Naive thymus-derived CD4-positive, alpha-beta T cell (primary cell): ENCODE data around the gene CAPN5. TPM values are rescaled to one million over a fixed set of nuclear protein-coding genes. Genes with fewer than 3 reads are reported as not detected.

ENCODE experiments used
- ATAC-seq: fragments of 150-1000 bp; cut with Tn5 transposase; 2 replicates; pipeline ENCODE4 v1.10.0; 2021; ENCODE audit warnings: mild to moderate bottlenecking, moderate library complexity
- CTCF ChIA-PET: fragments of 350-600 bp; sonication (Branson Sonifier 250); formaldehyde crosslinking; loops from one replicate; lab custom pipeline; 2021; ENCODE audit warnings: antibody characterized with exemption; lab: Charles Lee
- POLR2A ChIA-PET: fragments of 350-600 bp; sonication (Branson Sonifier 250); formaldehyde crosslinking; loops from one replicate; lab custom pipeline; 2021; ENCODE audit warnings: antibody characterized with exemption, inconsistent platforms; lab: Charles Lee
- DNase-seq, 9 donors: peaks; one replicate each; pipeline versions ENCODE4 v3.0.0 to v3.0.0-alpha.2; 2020 to 2022; ENCODE audit warnings: mixed read lengths in 1 of 9
- H3K27ac ChIP-seq: one replicate; pipeline ENCODE4 v1.7.0; 2013; ENCODE audit warnings: mild to moderate bottlenecking, low read depth, low read length, moderate library complexity
- H3K27me3 ChIP-seq, 2 donors: one replicate each; pipeline ENCODE4 v1.7.0; 2013; ENCODE audit warnings: low read length in 2 of 2, mild to moderate bottlenecking in 2 of 2, moderate library complexity in 2 of 2; ENCODE audit not compliant: control insufficient read depth in 2 of 2, insufficient read depth in 2 of 2
- H3K36me3 ChIP-seq, 3 experiments: 1 replicate in 2 of 3; 2 replicates in 1 of 3; pipeline ENCODE4 v1.7.0; 2013; ENCODE audit warnings: low read length in 3 of 3, mild to moderate bottlenecking in 3 of 3, moderate library complexity in 1 of 3; ENCODE audit not compliant: insufficient read depth in 3 of 3, control insufficient read depth in 2 of 3
- H3K4me1 ChIP-seq, 2 donors: one replicate each; pipeline ENCODE4 v1.7.0; 2013; ENCODE audit warnings: low read length in 2 of 2, mild to moderate bottlenecking in 2 of 2, moderate library complexity in 1 of 2; ENCODE audit not compliant: control insufficient read depth in 2 of 2, insufficient read depth in 2 of 2
- H3K4me3 ChIP-seq: 2 replicates; pipeline ENCODE4 v1.7.0; 2013; ENCODE audit warnings: mild to moderate bottlenecking, low read length
- H3K9me3 ChIP-seq, 3 experiments: 1 replicate in 2 of 3; 2 replicates in 1 of 3; pipeline ENCODE4 v1.7.0; 2013; ENCODE audit warnings: low read length in 3 of 3; ENCODE audit not compliant: control insufficient read depth in 2 of 3
- H3K27ac Mint-ChIP-seq, 9 donors: one replicate each; pipeline ENCODE4 v1.8.0; 2020 to 2022; ENCODE audit warnings: mixed read lengths in 9 of 9, mild to moderate bottlenecking in 8 of 9, moderate library complexity in 5 of 9, inconsistent platforms in 2 of 9
- H3K27me3 Mint-ChIP-seq, 5 donors: one replicate each; pipeline ENCODE4 v1.8.0; 2021 to 2022; ENCODE audit warnings: mixed read lengths in 5 of 5, mild to moderate bottlenecking in 1 of 5
- H3K36me3 Mint-ChIP-seq, 5 donors: one replicate each; pipeline ENCODE4 v1.8.0; 2020 to 2022; ENCODE audit warnings: mixed read lengths in 5 of 5, mild to moderate bottlenecking in 3 of 5, inconsistent platforms in 1 of 5
- H3K4me1 Mint-ChIP-seq, 7 donors: one replicate each; pipeline ENCODE4 v1.8.0; 2020 to 2022; ENCODE audit warnings: mixed read lengths in 7 of 7, mild to moderate bottlenecking in 3 of 7, inconsistent platforms in 1 of 7
- H3K4me3 Mint-ChIP-seq, 10 donors: one replicate each; pipeline ENCODE4 v1.8.0; 2020 to 2022; ENCODE audit warnings: mild to moderate bottlenecking in 10 of 10, mixed read lengths in 10 of 10, moderate library complexity in 6 of 10, inconsistent platforms in 2 of 10
- H3K9me3 Mint-ChIP-seq, 11 donors: one replicate each; pipeline ENCODE4 v1.8.0; 2020 to 2022; ENCODE audit warnings: mixed read lengths in 11 of 11, mild to moderate bottlenecking in 4 of 11, inconsistent platforms in 1 of 11, moderate library complexity in 1 of 11
- intact Hi-C, 2 donors: fragments of 100-400 bp; cut with micrococcal nuclease; formaldehyde crosslinking; loops; one replicate each; pipeline ENCODE4 v1.15.1; 2023
- polyA plus RNA-seq, 2 donors: library from polyadenylated mRNA; unstranded; fragments of 300-500 nt; fragmentation: Illumina TruSeq; gene quantifications; one replicate each; pipeline ENCODE4 v1.2.3, GENCODE V29; 2021
- total RNA-seq, 6 experiments: library from RNA in 5 of 6; stranded (reverse) in 5 of 6; gene quantifications; 1 replicate in 5 of 6; 2 replicates in 1 of 6; pipeline ENCODE4 v1.2.3 and lab custom pipeline; 2021 to 2026

The CAPN5 gene
- total and polyA plus RNA-seq, 7 experiments from 2014 or later: 0.94 to 5.8 (median 5.6) TPM

DNA sequence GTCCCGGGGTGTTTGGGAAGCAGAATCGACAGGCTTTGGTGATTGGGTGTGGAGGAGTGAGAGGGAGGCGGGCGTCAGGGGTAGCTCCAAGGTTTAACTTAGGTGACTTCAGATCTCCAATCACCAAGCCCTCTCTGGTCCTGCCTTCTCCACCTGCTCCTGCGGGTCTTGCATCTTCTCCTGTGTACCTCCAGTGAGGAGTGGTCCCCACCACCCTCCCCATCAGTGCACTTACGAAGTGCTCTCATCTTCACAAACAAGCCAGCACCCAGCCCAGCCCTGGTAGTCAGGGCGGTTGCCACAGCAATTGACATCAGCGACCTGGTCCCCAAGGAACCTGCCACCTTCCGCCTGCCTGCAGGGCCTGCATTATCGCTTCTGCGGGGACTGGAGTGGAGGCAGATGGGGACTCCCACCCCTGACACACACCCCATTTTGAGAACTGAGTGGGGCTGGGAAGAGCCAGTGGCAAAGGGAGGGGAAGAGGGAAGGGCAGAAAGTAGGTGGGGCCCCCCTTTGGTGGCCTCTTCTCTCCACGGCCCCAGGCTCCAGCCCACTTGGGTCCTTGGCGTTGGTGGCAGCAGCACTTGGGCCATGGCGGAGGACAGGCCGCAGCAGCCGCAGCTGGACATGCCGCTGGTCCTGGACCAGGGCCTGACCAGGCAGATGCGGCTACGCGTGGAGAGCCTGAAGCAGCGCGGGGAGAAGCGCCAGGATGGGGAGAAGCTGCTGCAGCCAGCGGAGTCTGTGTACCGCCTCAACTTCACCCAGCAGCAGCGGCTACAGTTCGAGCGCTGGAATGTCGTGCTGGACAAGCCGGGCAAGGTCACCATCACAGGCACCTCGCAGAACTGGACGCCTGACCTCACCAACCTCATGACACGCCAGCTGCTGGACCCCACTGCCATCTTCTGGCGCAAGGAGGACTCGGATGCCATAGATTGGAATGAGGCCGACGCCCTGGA lies 35.8 kb downstream of the CAPN5 start, which contains the start of gene OMP:
Gene OMP, plus strand, starts transcription at position 595 of the 965 bp plus-strand sequence. Its CDS starts 0 bp downstream, at position 595.
- H3K27ac ChIP-seq: no peak within 1 kb of the TSS
- DNase-seq: no peak
- intact Hi-C loops: no loop called here
- Mint-ChIP-seq H3K27me3 (no peaks in the 10 kb centered on the region), H3K9me3 (peaks cover 0 to 4% (median 0%) of the 10 kb centered on the region in 11 donors), H3K4me3 (no peak within 1 kb of the TSS), H3K4me1 (peaks cover 0 to 5% (median 0%) of the 10 kb centered on the region in 7 donors), H3K27ac (no peak within 1 kb of the TSS), H3K36me3 (peaks cover 0 to 23% (median 3%) of the 10 kb centered on the region in 5 donors)
- H3K4me1 ChIP-seq: no peaks in the 10 kb centered on the region
- H3K27me3 ChIP-seq: no peaks in the 10 kb centered on the region
- H3K36me3 ChIP-seq: no peaks in the 10 kb centered on the region
- H3K9me3 ChIP-seq: no peaks in the 10 kb centered on the region
- ATAC-seq: no peak
- ChIA-PET CTCF (no interaction called here), POLR2A (no interaction called here)
- no peak within 1 kb of the TSS for H3K4me3 ChIP-seq

GRCh38 chr11:77103319-77103718 lies 36.5 kb downstream of the CAPN5 start:
- no peak for ATAC-seq
- Mint-ChIP-seq H3K27me3 (no peaks in the 10 kb centered on the region), H3K36me3 (peaks cover 0 to 23% (median 3%) of the 10 kb centered on the region in 5 donors), H3K27ac (no peak overlapping the region), H3K4me3 (no peak overlapping the region), H3K9me3 (peaks cover 0 to 4% (median 0%) of the 10 kb centered on the region in 11 donors), H3K4me1 (peaks cover 0 to 5% (median 0%) of the 10 kb centered on the region in 7 donors)
- CTCF ChIA-PET: no interaction called here
- Histone ChIP-seq H3K27ac (no peak overlapping the region), H3K36me3 (no peaks in the 10 kb centered on the region), H3K4me3 (no peak overlapping the region), H3K4me1 (no peaks in the 10 kb centered on the region), H3K9me3 (no peaks in the 10 kb centered on the region), H3K27me3 (no peaks in the 10 kb centered on the region)
- intact Hi-C loops: no loop called here
- POLR2A ChIA-PET: no interaction called here
- no peak for DNase-seq

GRCh38 chr11:77104727-77105126 lies 38.0 kb downstream of the CAPN5 start:
- Mint-ChIP-seq H3K9me3 (peaks cover 0 to 4% (median 0%) of the 10 kb centered on the region in 11 donors), H3K36me3 (peaks cover 0 to 23% (median 3%) of the 10 kb centered on the region in 5 donors), H3K27ac (no peak overlapping the region), H3K4me3 (no peak overlapping the region), H3K4me1 (peaks cover 0 to 5% (median 0%) of the 10 kb centered on the region in 7 donors), H3K27me3 (no peaks in the 10 kb centered on the region)
- ChIA-PET POLR2A (no interaction called here), CTCF (no interaction called here)
- no peaks in the 10 kb centered on the region for H3K9me3 ChIP-seq
- no peaks in the 10 kb centered on the region for H3K36me3 ChIP-seq
- intact Hi-C loops: no loop called here
- no peak overlapping the region for H3K27ac ChIP-seq
- no peaks in the 10 kb centered on the region for H3K27me3 ChIP-seq
- H3K4me1 ChIP-seq: no peaks in the 10 kb centered on the region
- ATAC-seq (no peak), DNase-seq (no peak)
- H3K4me3 ChIP-seq: no peak overlapping the region

DNA sequence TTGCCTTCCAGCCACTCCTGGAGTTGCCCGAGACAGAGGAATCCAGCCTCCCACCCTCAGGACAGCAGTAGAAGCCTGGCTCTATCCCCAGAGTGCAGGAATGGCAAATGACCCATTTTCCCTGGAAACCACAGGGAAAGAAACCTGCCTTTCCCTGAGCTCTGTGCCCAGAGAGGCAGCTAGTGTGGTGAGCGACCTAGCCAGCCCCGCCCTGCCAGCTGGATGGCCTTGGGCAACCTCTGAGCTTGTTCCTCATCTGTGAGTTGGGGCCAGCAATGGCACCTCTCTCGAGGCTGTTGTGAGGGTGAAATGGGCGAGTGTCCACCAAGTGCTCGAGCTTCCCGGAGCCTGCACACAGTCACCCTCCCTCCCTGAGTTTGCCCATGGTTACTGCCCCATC lies 39.5 kb downstream of the CAPN5 start:
- Mint-ChIP-seq H3K9me3 (no peaks in the 10 kb centered on the region), H3K4me1 (peaks cover 0 to 1% (median 0%) of the 10 kb centered on the region in 7 donors), H3K4me3 (no peak overlapping the region), H3K36me3 (peaks cover 0 to 19% (median 0%) of the 10 kb centered on the region in 5 donors), H3K27ac (no peak overlapping the region), H3K27me3 (no peaks in the 10 kb centered on the region)
- ChIA-PET CTCF (no interaction called here), POLR2A (no interaction called here)
- Histone ChIP-seq H3K36me3 (no peaks in the 10 kb centered on the region), H3K4me3 (no peak overlapping the region), H3K9me3 (no peaks in the 10 kb centered on the region), H3K27ac (no peak overlapping the region), H3K27me3 (no peaks in the 10 kb centered on the region), H3K4me1 (no peaks in the 10 kb centered on the region)
- intact Hi-C loops: no loop called here
- ATAC-seq (no peak), DNase-seq (no peak)

DNA sequence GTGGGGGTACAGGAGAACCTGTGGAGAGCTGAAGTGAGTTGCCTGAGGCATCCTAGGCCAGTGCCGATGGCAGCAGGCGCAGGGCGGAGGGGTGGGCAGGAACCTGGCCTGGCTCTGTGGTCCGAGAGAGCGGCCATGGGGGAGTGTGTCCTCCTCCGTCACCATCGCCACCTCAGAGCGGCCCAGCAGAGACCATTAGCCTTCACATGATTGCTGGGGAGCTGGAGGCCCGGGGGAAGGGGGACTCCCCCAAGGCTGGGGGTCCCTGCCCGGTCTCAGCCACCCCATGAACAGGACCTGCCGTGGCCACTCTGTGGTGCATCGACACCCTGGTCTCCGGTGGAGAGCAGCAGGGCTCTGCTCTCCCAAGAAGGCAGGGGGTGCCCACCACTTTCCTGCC lies 40.0 kb downstream of the CAPN5 start:
- Mint-ChIP-seq H3K9me3 (no peaks in the 10 kb centered on the region), H3K4me3 (no peak overlapping the region), H3K36me3 (peaks cover 0 to 19% (median 0%) of the 10 kb centered on the region in 5 donors), H3K27ac (no peak overlapping the region), H3K27me3 (no peaks in the 10 kb centered on the region), H3K4me1 (peaks cover 0 to 1% (median 0%) of the 10 kb centered on the region in 7 donors)
- H3K4me3 ChIP-seq: no peak overlapping the region
- CTCF ChIA-PET: interaction anchor here (0.9 kb wide), 1 partner anchor 62 kb away, joined by 3 read pairs; no protein-coding TSS in a partner anchor
- intact Hi-C loops: no loop called here
- ATAC-seq (no peak), DNase-seq (no peak)
- no peaks in the 10 kb centered on the region for H3K4me1 ChIP-seq
- H3K9me3 ChIP-seq: no peaks in the 10 kb centered on the region
- POLR2A ChIA-PET: no interaction called here
- H3K27ac ChIP-seq: no peak overlapping the region
- H3K27me3 ChIP-seq: no peaks in the 10 kb centered on the region
- H3K36me3 ChIP-seq: no peaks in the 10 kb centered on the region

DNA sequence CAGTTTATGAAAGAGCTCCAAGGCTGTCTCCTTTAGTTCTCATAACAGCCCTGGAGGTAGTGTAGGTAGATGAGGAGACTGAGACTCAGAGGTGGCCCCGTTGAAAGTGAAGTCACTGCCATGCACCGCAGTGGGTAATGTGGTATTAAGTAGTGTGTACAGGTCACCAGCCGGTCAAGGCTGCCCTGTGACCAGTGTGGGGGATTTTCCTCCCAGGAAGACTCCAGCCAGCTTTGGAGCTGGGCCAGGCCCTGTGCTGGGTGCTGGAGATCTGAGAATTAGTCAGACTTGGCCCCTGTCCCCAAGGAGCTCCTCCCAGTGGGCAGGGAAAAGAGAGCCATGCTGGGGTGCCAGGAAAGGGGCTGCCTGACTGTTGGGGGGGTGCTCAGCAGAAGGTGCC lies 41.2 kb downstream of the CAPN5 start:
- Mint-ChIP-seq H3K27ac (no peak overlapping the region), H3K36me3 (peaks cover 0 to 10% (median 0%) of the 10 kb centered on the region in 5 donors), H3K9me3 (no peaks in the 10 kb centered on the region), H3K4me3 (no peak overlapping the region), H3K27me3 (no peaks in the 10 kb centered on the region), H3K4me1 (peaks cover 0 to 1% (median 0%) of the 10 kb centered on the region in 7 donors)
- H3K27me3 ChIP-seq: no peaks in the 10 kb centered on the region
- POLR2A ChIA-PET: no interaction called here
- no peaks in the 10 kb centered on the region for H3K9me3 ChIP-seq
- intact Hi-C loops: no loop called here
- CTCF ChIA-PET: no interaction called here
- ATAC-seq: no peak
- H3K4me1 ChIP-seq: no peaks in the 10 kb centered on the region
- H3K27ac ChIP-seq: no peak overlapping the region
- DNase-seq: no peak
- no peak overlapping the region for H3K4me3 ChIP-seq
- no peaks in the 10 kb centered on the region for H3K36me3 ChIP-seq
